NB4 (cell line): Measurements from ENCODE around the gene FA2H.

Source experiments
- MYC ChIP-seq: IDR thresholded peaks from 2 replicates; pipeline ENCODE4 v1.6.1; 2011; ENCODE audit warnings: low read depth, low read length
- POLR2A ChIP-seq: IDR thresholded peaks from 2 replicates; pipeline ENCODE4 v1.6.1; 2011; ENCODE audit warnings: mild to moderate bottlenecking; ENCODE audit not compliant: insufficient read length; ENCODE audit errors: extremely low read depth
- TF ChIP-seq, protein P1 (sequence below): IDR thresholded peaks from one replicate; pipeline ENCODE4 v1.5.1; 2012; ENCODE audit warnings: low read depth, low read length
- TF ChIP-seq, protein P2 (sequence below): IDR thresholded peaks from 2 replicates; pipeline ENCODE4 v1.6.1; 2011; ENCODE audit warnings: low read depth, low read length

DNA sequence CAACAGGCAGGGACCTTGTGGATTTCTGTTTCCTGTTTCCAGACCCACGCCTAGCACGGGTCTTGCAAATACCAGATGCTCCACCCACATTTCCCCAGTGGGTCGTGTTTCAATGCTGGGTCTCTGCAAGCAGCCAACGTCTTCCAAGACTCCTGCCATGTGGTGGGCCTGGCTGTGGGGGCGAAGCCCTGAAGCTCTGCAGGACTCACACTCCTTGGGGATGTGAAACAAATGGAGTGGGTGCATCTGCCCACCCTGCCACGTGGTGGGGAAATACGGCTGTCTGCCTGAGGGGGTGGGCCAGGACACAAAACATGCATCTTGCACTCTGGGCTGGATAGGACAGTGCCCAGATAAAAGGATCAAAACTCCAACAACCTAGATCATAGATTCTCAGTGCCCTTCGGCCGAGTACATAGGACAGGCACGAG lies 32.6 kb downstream of the FA2H start:
- TF ChIP-seq, protein P1, sequence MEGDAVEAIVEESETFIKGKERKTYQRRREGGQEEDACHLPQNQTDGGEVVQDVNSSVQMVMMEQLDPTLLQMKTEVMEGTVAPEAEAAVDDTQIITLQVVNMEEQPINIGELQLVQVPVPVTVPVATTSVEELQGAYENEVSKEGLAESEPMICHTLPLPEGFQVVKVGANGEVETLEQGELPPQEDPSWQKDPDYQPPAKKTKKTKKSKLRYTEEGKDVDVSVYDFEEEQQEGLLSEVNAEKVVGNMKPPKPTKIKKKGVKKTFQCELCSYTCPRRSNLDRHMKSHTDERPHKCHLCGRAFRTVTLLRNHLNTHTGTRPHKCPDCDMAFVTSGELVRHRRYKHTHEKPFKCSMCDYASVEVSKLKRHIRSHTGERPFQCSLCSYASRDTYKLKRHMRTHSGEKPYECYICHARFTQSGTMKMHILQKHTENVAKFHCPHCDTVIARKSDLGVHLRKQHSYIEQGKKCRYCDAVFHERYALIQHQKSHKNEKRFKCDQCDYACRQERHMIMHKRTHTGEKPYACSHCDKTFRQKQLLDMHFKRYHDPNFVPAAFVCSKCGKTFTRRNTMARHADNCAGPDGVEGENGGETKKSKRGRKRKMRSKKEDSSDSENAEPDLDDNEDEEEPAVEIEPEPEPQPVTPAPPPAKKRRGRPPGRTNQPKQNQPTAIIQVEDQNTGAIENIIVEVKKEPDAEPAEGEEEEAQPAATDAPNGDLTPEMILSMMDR = no peak
- no peak for TF ChIP-seq MYC
- TF ChIP-seq POLR2A = no peak
- TF ChIP-seq, protein P2, sequence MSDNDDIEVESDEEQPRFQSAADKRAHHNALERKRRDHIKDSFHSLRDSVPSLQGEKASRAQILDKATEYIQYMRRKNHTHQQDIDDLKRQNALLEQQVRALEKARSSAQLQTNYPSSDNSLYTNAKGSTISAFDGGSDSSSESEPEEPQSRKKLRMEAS = peak; percentile 17; the same call in 1 of the 2 replicates
